ENCODE data around the gene GNAQ. TPM values are rescaled to one million over a fixed set of nuclear protein-coding genes. Genes with fewer than 3 reads are reported as not detected.

Gene GNAQ
- total and polyA plus RNA-seq, 2 of the 13 experiments (the other 11 are each of a cell fraction or from before 2014, with no cell fraction given), result 16.5 to 17.7 TPM

GRCh38 chr9:77854258-77854915 is 177.2 kb downstream of the GNAQ start:
- Histone ChIP-seq H3K9me3 (ENCODE audit: low read length) (no peaks in the 10 kb centered on the region), H3K36me3 (replicated peaks in 1 of 2; ENCODE audit: control insufficient read depth in 1 of 2, insufficient read depth in 2 of 2, low read length in 2 of 2) (no peaks in the 10 kb centered on the region; a peak in 1 of 5 replicates), H3K27me3 (ENCODE audit: control insufficient read depth in 1 of 2, insufficient read depth in 2 of 2, low read length in 2 of 2) (no peaks in the 10 kb centered on the region), H3K79me2 (ENCODE audit: insufficient read depth, low read length) (no peaks in the 10 kb centered on the region), H3K4me3 (replicated peaks in 1 of 3; ENCODE audit: insufficient read depth in 1 of 3, low read depth in 2 of 3, low read length in 3 of 3) (no peak overlapping the region), H3K27ac (ENCODE audit: extremely low read length, insufficient read depth, low read length) (no peak overlapping the region), H4K20me1 (ENCODE audit: insufficient read depth, low read length) (no peaks in the 10 kb centered on the region; the same call in 1 of the 2 replicates), H3K9ac (ENCODE audit: insufficient read depth, low read depth, low read length) (no peak overlapping the region), H3K4me2 (ENCODE audit: low read depth, low read length) (no peak overlapping the region), H3K4me1 (ENCODE audit: insufficient read depth, low read length) (peaks cover 39% of the 10 kb centered on the region), H2AFZ (ENCODE audit: low read length) (no peak overlapping the region)
- ChIA-PET POLR2A (no interaction called here), CTCF (ENCODE audit: low intra/inter-chr PET ratio, low total read pairs) (no interaction called here)
- FAIRE-seq (no peak), ATAC-seq (peak; percentile 56; the same call in 1 of the 3 replicates), DNase-seq (ENCODE audit: low spot score) (no peak)
- no TSS peak for BruUV-seq (replicated peaks)
- in situ Hi-C loops (cut with HindIII; ENCODE audit: extremely low pct_ligation_motif_present, low pct_unique_long_range_greater_than_20kb), result no loop called here
- 75% methylated on average over 4 of the region's 4 CpGs for WGBS (ENCODE audit: low lambda C conversion rate)
- intact Hi-C loops (cut with micrococcal nuclease; ENCODE audit: unreplicated experiment), result no loop called here
- TF ChIP-seq ZBTB37 (CRISPR knock-in tag; IDR thresholded peaks at IDR 0.05), result no peak
- no peak for TF ChIP-seq HHEX (CRISPR knock-in tag; IDR thresholded peaks at IDR 0.05)
- no peak for TF ChIP-seq ATF1 (CRISPR knock-in tag; IDR thresholded peaks at IDR 0.05)
- TF ChIP-seq TFAP4 (IDR thresholded peaks at IDR 0.05; ENCODE audit: borderline replicate concordance, low read depth), result no peak
- no peak for TF ChIP-seq TCF7L2 (IDR thresholded peaks at IDR 0.05; ENCODE audit: low read depth, low read length)
- no peak for TF ChIP-seq SMARCC2 (IDR thresholded peaks at IDR 0.05)
- no peak for TF ChIP-seq ZNF879 (CRISPR knock-in tag; IDR thresholded peaks at IDR 0.05)
- TF ChIP-seq WIZ (CRISPR knock-in tag; IDR thresholded peaks at IDR 0.05), result no peak
- no peak for TF ChIP-seq SAP130 (CRISPR knock-in tag; IDR thresholded peaks at IDR 0.05; ENCODE audit: low read depth)
- no peak for TF ChIP-seq ZNF275 (CRISPR knock-in tag; IDR thresholded peaks at IDR 0.05; ENCODE audit: borderline replicate concordance)
- no peak for TF ChIP-seq ZNF782 (CRISPR knock-in tag; IDR thresholded peaks at IDR 0.05; ENCODE audit: borderline replicate concordance)
- no peak for TF ChIP-seq FOXM1 (CRISPR knock-in tag; IDR thresholded peaks at IDR 0.05)
- TF ChIP-seq ESRRA (CRISPR knock-in tag; IDR thresholded peaks at IDR 0.05; ENCODE audit: low read depth), result no peak

Measured in HepG2 (cell line).